Natural killer cell (primary cell): ENCODE measurements around the gene CPLX3. TPM values are rescaled to one million over a fixed set of nuclear protein-coding genes. Genes with fewer than 3 reads are reported as not detected.

Source experiments
- ATAC-seq, 3 donors: fragments of 150-1000 bp in 2 of 3; fragments of 200-7000 bp in 1 of 3; cut with Tn5 transposase; 1 replicate in 1 of 3; 2 replicates in 2 of 3; pipeline ENCODE4 v1.10.0; 2021; ENCODE audit warnings: mild to moderate bottlenecking in 2 of 3, moderate library complexity in 2 of 3
- DNase-seq, 2 donors: peaks; one replicate each; pipeline versions ENCODE4 v3.0.0 to v3.0.0-alpha.2; 2013 to 2021; ENCODE audit warnings: mixed read lengths in 1 of 2
- H3K27ac ChIP-seq: one replicate; pipeline ENCODE4 v1.5.1; 2013; ENCODE audit warnings: mild to moderate bottlenecking, low read length
- H3K27me3 ChIP-seq: one replicate; pipeline ENCODE4 v1.6.1; 2013; ENCODE audit warnings: low read length; ENCODE audit not compliant: control insufficient read depth, insufficient read depth
- H3K36me3 ChIP-seq: one replicate; pipeline ENCODE4 v1.6.1; 2013; ENCODE audit warnings: low read length; ENCODE audit not compliant: control insufficient read depth, insufficient read depth
- H3K4me1 ChIP-seq: one replicate; pipeline ENCODE4 v1.6.1; 2013; ENCODE audit warnings: low read length; ENCODE audit not compliant: control insufficient read depth, insufficient read depth
- H3K4me3 ChIP-seq: one replicate; pipeline ENCODE4 v1.5.1; 2013; ENCODE audit warnings: low read length
- H3K9me3 ChIP-seq: one replicate; pipeline ENCODE4 v1.6.1; 2013; ENCODE audit warnings: low read length; ENCODE audit not compliant: control insufficient read depth, insufficient read depth
- H3K27ac Mint-ChIP-seq, 2 donors: one replicate each; pipeline ENCODE4 v1.8.0; 2022; ENCODE audit warnings: mild to moderate bottlenecking in 2 of 2, mixed read lengths in 2 of 2, moderate library complexity in 1 of 2
- H3K27me3 Mint-ChIP-seq, 2 donors: one replicate each; pipeline ENCODE4 v1.8.0; 2022; ENCODE audit warnings: low read depth in 2 of 2, mixed read lengths in 2 of 2
- H3K36me3 Mint-ChIP-seq: one replicate; pipeline ENCODE4 v1.8.0; 2022; ENCODE audit warnings: mixed read lengths
- H3K4me1 Mint-ChIP-seq, 2 donors: one replicate each; pipeline ENCODE4 v1.8.0; 2022; ENCODE audit warnings: mixed read lengths in 2 of 2
- H3K4me3 Mint-ChIP-seq: one replicate; pipeline ENCODE4 v1.8.0; 2022; ENCODE audit warnings: mild to moderate bottlenecking, moderate library complexity, mixed read lengths
- H3K9me3 Mint-ChIP-seq, 2 donors: one replicate each; pipeline ENCODE4 v1.8.0; 2022; ENCODE audit warnings: mixed read lengths in 2 of 2
- CTCF ChIP-seq: fragments of 200-600 bp; IDR thresholded peaks from one replicate; pipeline ENCODE4 v1.8.0; 2022; ENCODE audit warnings: antibody characterized with exemption
- WGBS: methylation state at CpG from one replicate; pipeline ENCODE4 v1.1.7; 2013; ENCODE audit warnings: missing lambda C conversion rate; ENCODE audit not compliant: insufficient coverage; 5-methylcytosine and 5-hydroxymethylcytosine counted together
- intact Hi-C: fragments of 100-400 bp; cut with micrococcal nuclease; formaldehyde crosslinking; loops from one replicate; pipeline ENCODE4 v1.14.2; 2022
- total RNA-seq, 4 donors: library from RNA; stranded (reverse); fragments of 120-200 nt in 1 of 4; gene quantifications; one replicate each; pipeline versions ENCODE4 v1.2.3 to v1.2.4, GENCODE V29; 2013 to 2022

CPLX3 gene
- total RNA-seq, 3 donors from 2014 or later (not counting 1 experiment from before 2014, with no cell fraction given), result 0.16 to 0.93 TPM; not detected in 1

DNA sequence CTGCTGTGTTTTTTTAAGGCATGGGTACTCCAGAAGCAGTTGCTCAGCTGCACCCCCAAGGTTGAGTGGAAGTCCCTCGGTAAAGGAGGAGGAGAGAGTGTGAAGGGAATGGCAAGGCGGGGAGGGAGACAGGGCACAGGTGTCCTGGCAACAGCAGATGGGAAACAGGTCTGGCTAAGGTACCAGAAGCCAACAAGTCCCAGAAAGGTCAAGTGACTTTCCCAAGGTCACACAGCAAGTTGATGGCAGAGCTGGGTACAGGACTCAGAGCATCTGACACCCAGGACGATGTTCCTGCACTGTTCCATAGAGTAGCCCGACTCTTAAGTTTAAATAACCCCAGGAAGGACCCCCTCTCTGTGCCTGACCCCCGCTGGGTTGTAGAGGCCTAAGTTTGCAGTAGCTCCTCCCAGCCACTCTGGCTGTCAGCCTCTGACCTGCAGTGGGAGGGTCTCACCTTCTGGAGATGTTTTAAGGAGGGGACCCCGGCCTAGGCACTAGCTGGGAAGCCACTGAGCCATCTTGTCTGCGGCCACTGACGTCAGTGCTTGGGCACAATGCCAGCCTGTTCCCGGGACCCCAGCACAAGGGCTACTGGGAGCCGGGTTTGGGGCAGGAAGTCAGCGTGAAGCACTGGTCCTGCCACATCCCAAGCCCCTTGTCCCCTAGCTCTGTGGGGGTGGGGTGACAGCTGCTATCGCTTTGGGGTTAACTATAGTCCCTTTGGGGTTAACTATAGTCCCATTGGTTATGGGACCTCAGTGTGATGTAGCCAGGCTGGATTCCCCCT lies 34.0 kb upstream of the CPLX3 start:
- Histone ChIP-seq H3K4me3 (no peak overlapping the region), H3K9me3 (no peaks in the 10 kb centered on the region), H3K36me3 (peaks cover 13% of the 10 kb centered on the region), H3K27ac (peak overlapping the region; percentile 70), H3K4me1 (peaks cover 95% of the 10 kb centered on the region), H3K27me3 (no peaks in the 10 kb centered on the region)
- peak in 1 of 2 donors; percentile 59 for DNase-seq
- 37% methylated on average over 12 of the region's 12 CpGs for WGBS
- H3K4me1 Mint-ChIP-seq, result peaks cover 76 to 89% of the 10 kb centered on the region in 2 donors
- no peaks in the 10 kb centered on the region for H3K9me3 Mint-ChIP-seq
- intact Hi-C loops, result no loop called here
- H3K4me3 Mint-ChIP-seq, result peak overlapping the region; percentile 81
- TF ChIP-seq CTCF, result no peak
- no peak for ATAC-seq
- peak overlapping the region; percentile 95 to 100 for H3K27ac Mint-ChIP-seq
- no peaks in the 10 kb centered on the region for H3K36me3 Mint-ChIP-seq
- no peaks in the 10 kb centered on the region for H3K27me3 Mint-ChIP-seq

DNA sequence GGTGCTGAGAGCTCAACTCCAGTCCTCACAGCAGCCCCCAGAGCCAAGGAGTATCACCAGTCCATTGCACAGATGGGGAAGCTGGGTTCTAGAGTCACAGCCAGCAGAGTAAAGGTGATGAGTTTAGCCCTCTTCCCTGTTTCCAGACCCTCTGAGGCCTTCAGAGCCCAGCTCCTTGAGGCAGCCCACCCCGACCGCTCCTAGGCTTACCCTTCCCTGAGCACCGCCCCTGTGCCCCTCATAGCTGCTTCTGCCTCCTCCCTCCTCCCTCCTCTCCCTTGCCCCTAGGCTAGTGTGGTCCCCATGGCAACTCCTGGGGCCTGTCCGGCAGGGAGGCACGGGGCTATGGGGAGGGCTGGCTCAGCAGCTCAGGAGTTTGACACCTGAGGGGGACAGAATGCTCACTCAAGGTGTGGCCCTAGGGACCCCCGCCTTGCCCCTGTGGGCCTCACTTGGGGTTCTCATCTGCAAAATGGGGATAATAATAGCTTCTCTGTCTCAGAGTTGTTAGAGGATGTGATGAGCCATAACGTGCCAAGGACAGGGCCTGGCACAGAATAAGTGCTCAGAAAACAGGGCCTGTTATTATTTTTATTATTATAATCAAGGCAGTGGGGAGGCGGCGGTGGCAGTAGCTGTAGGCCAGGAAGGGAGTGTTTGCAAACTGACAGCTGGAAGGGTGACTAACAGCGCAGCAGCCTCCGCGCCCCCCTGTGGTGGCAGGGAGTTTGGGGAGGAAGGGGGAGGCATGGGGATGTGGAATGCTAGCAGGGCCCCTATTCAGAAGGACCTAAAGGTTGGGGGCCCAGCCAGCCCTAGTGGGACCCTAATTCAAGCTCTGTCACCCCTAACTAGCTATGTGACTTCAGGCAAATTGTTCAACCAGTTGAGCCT lies 33.0 kb upstream of the CPLX3 start:
- H3K27ac Mint-ChIP-seq, result peak overlapping the region; percentile 95 to 100
- H3K4me1 Mint-ChIP-seq, result peaks cover 73 to 89% of the 10 kb centered on the region in 2 donors
- peak overlapping the region; percentile 81 for H3K4me3 Mint-ChIP-seq
- Histone ChIP-seq H3K36me3 (peaks cover 22% of the 10 kb centered on the region), H3K27ac (peak overlapping the region; percentile 70), H3K9me3 (no peaks in the 10 kb centered on the region), H3K4me1 (peaks cover 95% of the 10 kb centered on the region), H3K4me3 (no peak overlapping the region), H3K27me3 (no peaks in the 10 kb centered on the region)
- H3K36me3 Mint-ChIP-seq, result no peaks in the 10 kb centered on the region
- intact Hi-C loops, result no loop called here
- H3K27me3 Mint-ChIP-seq, result no peaks in the 10 kb centered on the region
- ATAC-seq, result peak; percentile 52 to 61 (median 55)
- DNase-seq, result peak; percentile 72 to 88
- H3K9me3 Mint-ChIP-seq, result no peaks in the 10 kb centered on the region
- WGBS, result 39% methylated on average over 12 of the region's 12 CpGs
- TF ChIP-seq CTCF, result peak; percentile 68

GRCh38 chr15:74794248-74794969 lies 32.0 kb upstream of the CPLX3 start:
- Histone ChIP-seq H3K4me1 (peaks cover 95% of the 10 kb centered on the region), H3K36me3 (peaks cover 33% of the 10 kb centered on the region), H3K9me3 (no peaks in the 10 kb centered on the region), H3K4me3 (no peak overlapping the region), H3K27me3 (no peaks in the 10 kb centered on the region), H3K27ac (peak overlapping the region; percentile 70)
- intact Hi-C loops, result no loop called here
- Mint-ChIP-seq H3K9me3 (no peaks in the 10 kb centered on the region), H3K27me3 (no peaks in the 10 kb centered on the region), H3K4me1 (peaks cover 64 to 83% of the 10 kb centered on the region in 2 donors), H3K27ac (peak overlapping the region; percentile 92 to 93), H3K36me3 (no peaks in the 10 kb centered on the region), H3K4me3 (peak overlapping the region; percentile 76)
- 69% methylated on average over 6 of the region's 9 CpGs for WGBS
- DNase-seq, result no peak
- peak in 1 of 3 donors; percentile 12 for ATAC-seq
- TF ChIP-seq CTCF, result no peak
